Liver (tissue), 9 donors: Measurements from ENCODE around the gene LAMA5. TPM values are rescaled to one million over a fixed set of nuclear protein-coding genes. Genes with fewer than 3 reads are reported as not detected.

Experiments used
- DNase-seq: peaks from one replicate; pipeline ENCODE4 v3.0.0-alpha.2; 2017; ENCODE audit warnings: low spot score
- H3K27ac ChIP-seq, 2 donors: one replicate each; pipeline ENCODE4 v1.7.0; 2013; ENCODE audit warnings: inconsistent platforms in 2 of 2, low read length in 2 of 2, control low read depth in 1 of 2, low read depth in 1 of 2, mild to moderate bottlenecking in 1 of 2
- H3K27me3 ChIP-seq, 4 donors: one replicate each; pipeline versions ENCODE4 v1.6.1 to v1.7.0; 2013; ENCODE audit warnings: low read length in 3 of 4, inconsistent platforms in 1 of 4, mild to moderate bottlenecking in 1 of 4, moderate library complexity in 1 of 4; ENCODE audit not compliant: control insufficient read depth in 4 of 4, insufficient read depth in 4 of 4
- H3K36me3 ChIP-seq, 4 donors: one replicate each; pipeline versions ENCODE4 v1.6.1 to v1.7.0; 2013; ENCODE audit warnings: low read length in 3 of 4, mild to moderate bottlenecking in 3 of 4, low read depth in 1 of 4, moderate library complexity in 1 of 4; ENCODE audit not compliant: control insufficient read depth in 4 of 4, insufficient read depth in 3 of 4
- H3K4me1 ChIP-seq, 4 donors: one replicate each; pipeline versions ENCODE4 v1.6.1 to v1.7.0; 2013; ENCODE audit warnings: low read length in 3 of 4, mild to moderate bottlenecking in 3 of 4, moderate library complexity in 1 of 4; ENCODE audit not compliant: control insufficient read depth in 4 of 4, insufficient read depth in 4 of 4
- H3K4me3 ChIP-seq, 3 donors: one replicate each; pipeline versions ENCODE4 v1.6.1 to v1.7.0; 2013; ENCODE audit warnings: low read length in 3 of 3, control low read depth in 1 of 3, low read depth in 1 of 3, mild to moderate bottlenecking in 1 of 3
- H3K9ac ChIP-seq, 2 donors: one replicate each; pipeline ENCODE4 v1.7.0; 2013; ENCODE audit warnings: low read length in 2 of 2, mild to moderate bottlenecking in 2 of 2, moderate library complexity in 2 of 2, control low read depth in 1 of 2, low read depth in 1 of 2
- H3K9me3 ChIP-seq, 4 donors: one replicate each; pipeline versions ENCODE4 v1.6.1 to v1.7.0; 2013; ENCODE audit warnings: low read length in 3 of 4; ENCODE audit not compliant: control insufficient read depth in 4 of 4
- EGR1 ChIP-seq, 2 donors: IDR thresholded peaks; 2 replicates each; pipeline ENCODE4 v1.6.1; 2016 to 2018; ENCODE audit warnings: antibody characterized with exemption in 2 of 2, low read depth in 2 of 2
- FOXA1 ChIP-seq: IDR thresholded peaks from 2 replicates; pipeline ENCODE4 v1.6.1; 2016; ENCODE audit warnings: antibody characterized with exemption
- FOXA2 ChIP-seq: IDR thresholded peaks from 2 replicates; pipeline ENCODE4 v1.6.1; 2016; ENCODE audit warnings: antibody characterized with exemption
- GABPA ChIP-seq, 2 donors: IDR thresholded peaks in 1 of 2; conservative IDR thresholded peaks in 1 of 2; 2 replicates each; pipeline ENCODE4 v1.6.1; 2016; ENCODE audit warnings: antibody characterized with exemption in 2 of 2, mild to moderate bottlenecking in 1 of 2, moderate library complexity in 1 of 2
- HNF4A ChIP-seq, 2 donors: conservative IDR thresholded peaks; 2 replicates each; pipeline ENCODE4 v1.6.1; 2016; ENCODE audit warnings: antibody characterized with exemption in 2 of 2, mild to moderate bottlenecking in 2 of 2
- HNF4G ChIP-seq: IDR thresholded peaks from 2 replicates; pipeline ENCODE4 v1.6.1; 2016; ENCODE audit warnings: antibody characterized with exemption
- JUND ChIP-seq, 2 donors: IDR thresholded peaks; 2 replicates each; pipeline ENCODE4 v1.6.1; 2016; ENCODE audit warnings: antibody characterized with exemption in 2 of 2
- NR2F2 ChIP-seq: IDR thresholded peaks from 2 replicates; pipeline ENCODE4 v1.6.1; 2016; ENCODE audit warnings: antibody characterized with exemption
- RAD21 ChIP-seq, 2 donors: IDR thresholded peaks; 2 replicates each; pipeline ENCODE4 v1.6.1; 2016; ENCODE audit warnings: antibody characterized with exemption in 2 of 2, mild to moderate bottlenecking in 2 of 2
- RXRA ChIP-seq, 2 donors: IDR thresholded peaks; 2 replicates each; pipeline ENCODE4 v1.6.1; 2017 to 2018; ENCODE audit warnings: antibody characterized with exemption in 2 of 2, mild to moderate bottlenecking in 1 of 2
- SP1 ChIP-seq: IDR thresholded peaks from 2 replicates; pipeline ENCODE4 v1.6.1; 2018; ENCODE audit warnings: antibody characterized with exemption, mild to moderate bottlenecking
- TAF1 ChIP-seq: conservative IDR thresholded peaks from 2 replicates; pipeline ENCODE4 v1.6.1; 2016; ENCODE audit warnings: antibody characterized with exemption, mild to moderate bottlenecking
- YY1 ChIP-seq: IDR thresholded peaks from 2 replicates; pipeline ENCODE4 v1.6.1; 2016; ENCODE audit warnings: antibody characterized with exemption, mild to moderate bottlenecking
- WGBS: extraction: QIAGEN DNeasy Blood & Tissue Kit; methylation state at CpG from one replicate; pipeline ENCODE4 v1.1.7; 2013; 5-methylcytosine and 5-hydroxymethylcytosine counted together
- polyA plus RNA-seq, 2 donors: library from polyadenylated mRNA; stranded (reverse) in 1 of 2; unstranded in 1 of 2; fragments of 200-250 nt in 1 of 2; fragments of >200 nt in 1 of 2; fragmentation: Nextera tagmentation in 1 of 2; extraction: Ambion mirVana in 1 of 2; gene quantifications; one replicate each; pipeline versions ENCODE4 v1.2.1 to v1.2.3, GENCODE V29; 2013 to 2015
- total RNA-seq, 2 donors: library from RNA; depleted of rRNA; stranded (reverse); fragments of >200 nt; gene quantifications; one replicate each; pipeline ENCODE4 v1.2.3, GENCODE V29; 2014
- TF ChIP-seq, protein P1 (sequence below): IDR thresholded peaks from 2 replicates; pipeline ENCODE4 v1.6.1; 2016; ENCODE audit warnings: antibody characterized with exemption
- TF ChIP-seq, protein P2 (sequence below): IDR thresholded peaks from 2 replicates; pipeline ENCODE4 v1.6.1; 2016; ENCODE audit warnings: antibody characterized with exemption, mild to moderate bottlenecking
- TF ChIP-seq, protein P3 (sequence below): IDR thresholded peaks from 2 replicates; pipeline ENCODE4 v1.6.1; 2016; ENCODE audit warnings: antibody characterized with exemption
- TF ChIP-seq, protein P4 (sequence below): fragments of 150-350 bp; IDR thresholded peaks from 2 replicates; pipeline ENCODE4 v1.5.1; 2017; ENCODE audit warnings: improper control_type of control experiment, low read depth, low read length; ENCODE audit not compliant: missing input control
- TF ChIP-seq, protein P5 (sequence below): IDR thresholded peaks from 2 replicates; pipeline ENCODE4 v1.6.1; 2016; ENCODE audit warnings: antibody characterized with exemption
- donor health status: healthy.
- donor health status: healthy.
- donor health status: healthy.
- donor health status: healthy.
- donor health status: healthy.

The LAMA5 gene
- total and polyA plus RNA-seq, 4 donors = 3.6 to 40.2 (median 13.7) TPM

DNA sequence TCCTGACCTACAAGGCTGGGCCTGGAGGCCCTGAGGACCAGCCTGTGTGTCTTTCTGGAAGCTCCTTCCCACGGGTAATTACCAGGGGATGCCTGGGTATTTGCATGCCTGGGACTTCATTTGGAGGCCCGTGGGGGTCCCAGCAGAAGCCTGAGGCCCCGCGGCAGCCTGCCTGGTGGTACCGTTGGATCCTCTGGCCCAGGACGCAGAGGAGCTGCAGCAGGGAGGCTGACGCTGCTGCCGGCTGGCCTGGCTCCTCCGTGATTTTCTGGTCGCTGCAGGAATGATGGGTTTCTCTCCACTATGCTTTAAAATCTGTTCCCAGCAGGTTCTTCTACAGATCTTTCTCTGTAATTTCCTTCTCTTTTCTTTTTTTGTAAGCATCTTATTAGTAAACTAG is 33.4 kb upstream of the LAMA5 start:
- no peak overlapping the region for H3K27ac ChIP-seq
- H3K27me3 ChIP-seq = no peaks in the 10 kb centered on the region
- no peaks in the 10 kb centered on the region for H3K36me3 ChIP-seq
- WGBS = 90% methylated on average over 10 of the region's 10 CpGs
- no peak overlapping the region for H3K4me3 ChIP-seq
- peaks cover under 1 to 5% (median 3%) of the 10 kb centered on the region in 4 donors for H3K4me1 ChIP-seq
- no peak overlapping the region for H3K9ac ChIP-seq
- TF ChIP-seq TAF1 (no peak), HNF4A (conservative IDR thresholded peaks at IDR 0.05) (no peak), NR2F2 (no peak), SP1 (no peak), FOXA2 (no peak), GABPA (IDR thresholded peaks at IDR 0.05 in 1 of 2, conservative IDR thresholded peaks at IDR 0.05 in 1 of 2) (no peak), YY1 (no peak), RAD21 (IDR thresholded peaks at IDR 0.05) (no peak), HNF4G (no peak), JUND (IDR thresholded peaks at IDR 0.05) (no peak), RXRA (IDR thresholded peaks at IDR 0.05) (no peak), FOXA1 (no peak), EGR1 (IDR thresholded peaks at IDR 0.05; ENCODE audit: low read depth in 2 of 2) (no peak)
- TF ChIP-seq, protein P1, sequence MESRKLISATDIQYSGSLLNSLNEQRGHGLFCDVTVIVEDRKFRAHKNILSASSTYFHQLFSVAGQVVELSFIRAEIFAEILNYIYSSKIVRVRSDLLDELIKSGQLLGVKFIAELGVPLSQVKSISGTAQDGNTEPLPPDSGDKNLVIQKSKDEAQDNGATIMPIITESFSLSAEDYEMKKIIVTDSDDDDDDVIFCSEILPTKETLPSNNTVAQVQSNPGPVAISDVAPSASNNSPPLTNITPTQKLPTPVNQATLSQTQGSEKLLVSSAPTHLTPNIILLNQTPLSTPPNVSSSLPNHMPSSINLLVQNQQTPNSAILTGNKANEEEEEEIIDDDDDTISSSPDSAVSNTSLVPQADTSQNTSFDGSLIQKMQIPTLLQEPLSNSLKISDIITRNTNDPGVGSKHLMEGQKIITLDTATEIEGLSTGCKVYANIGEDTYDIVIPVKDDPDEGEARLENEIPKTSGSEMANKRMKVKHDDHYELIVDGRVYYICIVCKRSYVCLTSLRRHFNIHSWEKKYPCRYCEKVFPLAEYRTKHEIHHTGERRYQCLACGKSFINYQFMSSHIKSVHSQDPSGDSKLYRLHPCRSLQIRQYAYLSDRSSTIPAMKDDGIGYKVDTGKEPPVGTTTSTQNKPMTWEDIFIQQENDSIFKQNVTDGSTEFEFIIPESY = no peak
- TF ChIP-seq, protein P2, sequence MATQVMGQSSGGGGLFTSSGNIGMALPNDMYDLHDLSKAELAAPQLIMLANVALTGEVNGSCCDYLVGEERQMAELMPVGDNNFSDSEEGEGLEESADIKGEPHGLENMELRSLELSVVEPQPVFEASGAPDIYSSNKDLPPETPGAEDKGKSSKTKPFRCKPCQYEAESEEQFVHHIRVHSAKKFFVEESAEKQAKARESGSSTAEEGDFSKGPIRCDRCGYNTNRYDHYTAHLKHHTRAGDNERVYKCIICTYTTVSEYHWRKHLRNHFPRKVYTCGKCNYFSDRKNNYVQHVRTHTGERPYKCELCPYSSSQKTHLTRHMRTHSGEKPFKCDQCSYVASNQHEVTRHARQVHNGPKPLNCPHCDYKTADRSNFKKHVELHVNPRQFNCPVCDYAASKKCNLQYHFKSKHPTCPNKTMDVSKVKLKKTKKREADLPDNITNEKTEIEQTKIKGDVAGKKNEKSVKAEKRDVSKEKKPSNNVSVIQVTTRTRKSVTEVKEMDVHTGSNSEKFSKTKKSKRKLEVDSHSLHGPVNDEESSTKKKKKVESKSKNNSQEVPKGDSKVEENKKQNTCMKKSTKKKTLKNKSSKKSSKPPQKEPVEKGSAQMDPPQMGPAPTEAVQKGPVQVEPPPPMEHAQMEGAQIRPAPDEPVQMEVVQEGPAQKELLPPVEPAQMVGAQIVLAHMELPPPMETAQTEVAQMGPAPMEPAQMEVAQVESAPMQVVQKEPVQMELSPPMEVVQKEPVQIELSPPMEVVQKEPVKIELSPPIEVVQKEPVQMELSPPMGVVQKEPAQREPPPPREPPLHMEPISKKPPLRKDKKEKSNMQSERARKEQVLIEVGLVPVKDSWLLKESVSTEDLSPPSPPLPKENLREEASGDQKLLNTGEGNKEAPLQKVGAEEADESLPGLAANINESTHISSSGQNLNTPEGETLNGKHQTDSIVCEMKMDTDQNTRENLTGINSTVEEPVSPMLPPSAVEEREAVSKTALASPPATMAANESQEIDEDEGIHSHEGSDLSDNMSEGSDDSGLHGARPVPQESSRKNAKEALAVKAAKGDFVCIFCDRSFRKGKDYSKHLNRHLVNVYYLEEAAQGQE = no peak
- TF ChIP-seq, protein P3, sequence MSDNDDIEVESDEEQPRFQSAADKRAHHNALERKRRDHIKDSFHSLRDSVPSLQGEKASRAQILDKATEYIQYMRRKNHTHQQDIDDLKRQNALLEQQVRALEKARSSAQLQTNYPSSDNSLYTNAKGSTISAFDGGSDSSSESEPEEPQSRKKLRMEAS = no peak
- TF ChIP-seq, protein P4, sequence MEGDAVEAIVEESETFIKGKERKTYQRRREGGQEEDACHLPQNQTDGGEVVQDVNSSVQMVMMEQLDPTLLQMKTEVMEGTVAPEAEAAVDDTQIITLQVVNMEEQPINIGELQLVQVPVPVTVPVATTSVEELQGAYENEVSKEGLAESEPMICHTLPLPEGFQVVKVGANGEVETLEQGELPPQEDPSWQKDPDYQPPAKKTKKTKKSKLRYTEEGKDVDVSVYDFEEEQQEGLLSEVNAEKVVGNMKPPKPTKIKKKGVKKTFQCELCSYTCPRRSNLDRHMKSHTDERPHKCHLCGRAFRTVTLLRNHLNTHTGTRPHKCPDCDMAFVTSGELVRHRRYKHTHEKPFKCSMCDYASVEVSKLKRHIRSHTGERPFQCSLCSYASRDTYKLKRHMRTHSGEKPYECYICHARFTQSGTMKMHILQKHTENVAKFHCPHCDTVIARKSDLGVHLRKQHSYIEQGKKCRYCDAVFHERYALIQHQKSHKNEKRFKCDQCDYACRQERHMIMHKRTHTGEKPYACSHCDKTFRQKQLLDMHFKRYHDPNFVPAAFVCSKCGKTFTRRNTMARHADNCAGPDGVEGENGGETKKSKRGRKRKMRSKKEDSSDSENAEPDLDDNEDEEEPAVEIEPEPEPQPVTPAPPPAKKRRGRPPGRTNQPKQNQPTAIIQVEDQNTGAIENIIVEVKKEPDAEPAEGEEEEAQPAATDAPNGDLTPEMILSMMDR = no peak
- TF ChIP-seq, protein P5, sequence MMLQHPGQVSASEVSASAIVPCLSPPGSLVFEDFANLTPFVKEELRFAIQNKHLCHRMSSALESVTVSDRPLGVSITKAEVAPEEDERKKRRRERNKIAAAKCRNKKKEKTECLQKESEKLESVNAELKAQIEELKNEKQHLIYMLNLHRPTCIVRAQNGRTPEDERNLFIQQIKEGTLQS = no peak
- no peaks in the 10 kb centered on the region for H3K9me3 ChIP-seq
- DNase-seq = no peak
